Fibroblast of the aortic adventitia (primary cell): ENCODE measurements around the gene MUC2. TPM values are rescaled to one million over a fixed set of nuclear protein-coding genes. Genes with fewer than 3 reads are reported as not detected.

Source experiments
- DNase-seq: peaks from one replicate; pipeline ENCODE4 v3.0.0-alpha.2; 2010; ENCODE audit warnings: low read depth
- H3K4me3 ChIP-seq: 2 replicates; pipeline ENCODE4 v1.5.1; 2011; ENCODE audit warnings: low read depth, mild to moderate bottlenecking, control low read depth, low read length, moderate library complexity
- CTCF ChIP-seq: IDR thresholded peaks from 2 replicates; pipeline ENCODE4 v1.5.1; 2011; ENCODE audit warnings: mild to moderate bottlenecking, low read length, control low read depth, inconsistent platforms; ENCODE audit not compliant: insufficient read depth
- total RNA-seq: library from RNA; depleted of rRNA; stranded (reverse); fragments of >200 nt; gene quantifications from 2 replicates; pipeline ENCODE4 v1.2.3, GENCODE V29; 2012; ENCODE audit warnings: low replicate concordance

Gene MUC2
- total RNA-seq, 1 donor: not detected

GRCh38 chr11:1036931-1037330 is 37.7 kb upstream of the MUC2 start:
- no peak overlapping the region for H3K4me3 ChIP-seq
- TF ChIP-seq CTCF: no peak
- DNase-seq: no peak

- DNase-seq: no peak
- no peak for TF ChIP-seq CTCF
- H3K4me3 ChIP-seq: no peak overlapping the region
Observed at GRCh38 chr11:1037506-1038055, 37.1 kb upstream of the MUC2 start.

- H3K4me3 ChIP-seq: no peak overlapping the region
- TF ChIP-seq CTCF: no peak
- no peak for DNase-seq
Observed at GRCh38 chr11:1038361-1038760, 36.3 kb upstream of the MUC2 start.

- no peak overlapping the region for H3K4me3 ChIP-seq
- TF ChIP-seq CTCF: no peak
- DNase-seq: no peak
Observed at GRCh38 chr11:1038921-1039320, 35.8 kb upstream of the MUC2 start.

- TF ChIP-seq CTCF: no peak
- no peak for DNase-seq
Observed at GRCh38 chr11:1039481-1040427, 34.9 kb upstream of the MUC2 start.

GRCh38 chr11:1040428-1041148 is 34.1 kb upstream of the MUC2 start:
- no peak for TF ChIP-seq CTCF
- DNase-seq: peak; percentile 37
- H3K4me3 ChIP-seq: no peak overlapping the region

More at GRCh38 chr11:1039481-1040427, 34.9 kb upstream of the MUC2 start:
- H3K4me3 ChIP-seq: no peak overlapping the region
